Sigmoid colon (tissue), 7 donors: ENCODE results near the gene KRT82. TPM values are rescaled to one million over a fixed set of nuclear protein-coding genes. Genes with fewer than 3 reads are reported as not detected.
"Not testable (repeated sequence)": the region's sequence is repeated elsewhere in the genome, so short reads cannot be mapped to it uniquely, and the experiment has no call there.

Experiments used
- DNase-seq: peaks from one replicate; pipeline ENCODE4 v3.0.0-alpha.2; 2019
- H3K27ac ChIP-seq, 4 donors: fragments of 200-600 bp; sonication (generic); one replicate each; pipeline ENCODE4 v1.5.1; 2016 to 2019; ENCODE audit warnings: mild to moderate bottlenecking in 1 of 4
- H3K27me3 ChIP-seq, 3 donors: fragments of 200-600 bp; sonication (generic); one replicate each; pipeline ENCODE4 v1.5.1; 2019; ENCODE audit warnings: mild to moderate bottlenecking in 1 of 3
- H3K36me3 ChIP-seq, 4 donors: fragments of 200-600 bp; sonication (generic); one replicate each; pipeline ENCODE4 v1.5.1; 2016 to 2019
- H3K4me1 ChIP-seq, 4 donors: fragments of 200-600 bp; sonication (generic); one replicate each; pipeline ENCODE4 v1.5.1; 2017 to 2019
- H3K4me3 ChIP-seq, 4 donors: fragments of 200-600 bp; sonication (generic); one replicate each; pipeline ENCODE4 v1.5.1; 2017 to 2019; ENCODE audit warnings: mild to moderate bottlenecking in 2 of 4, moderate library complexity in 1 of 4
- H3K9me3 ChIP-seq, 4 donors: fragments of 200-600 bp in 3 of 4; sonication (generic) in 3 of 4; one replicate each; pipeline versions ENCODE4 v1.5.1 to v1.6.1; 2013 to 2019
- EP300 ChIP-seq, 4 donors: sonication (generic); formaldehyde crosslinking; IDR thresholded peaks; one replicate each; pipeline ENCODE4 v1.6.1; 2017; ENCODE audit warnings: antibody characterized with exemption in 4 of 4
- POLR2A ChIP-seq, 2 donors: fragments of 450-650 bp; IDR thresholded peaks; one replicate each; pipeline ENCODE4 v1.6.1; 2016; ENCODE audit warnings: antibody characterized with exemption in 2 of 2, mild to moderate bottlenecking in 2 of 2, moderate library complexity in 2 of 2
- POLR2AphosphoS5 ChIP-seq, 4 donors: sonication (generic); formaldehyde crosslinking; IDR thresholded peaks; one replicate each; pipeline ENCODE4 v1.6.1; 2017; ENCODE audit warnings: antibody characterized with exemption in 4 of 4
- WGBS, 2 donors: extraction: QIAGEN DNeasy Blood & Tissue Kit; methylation state at CpG; one replicate each; pipeline ENCODE4 v1.1.7; 2013; 5-methylcytosine and 5-hydroxymethylcytosine counted together
- intact Hi-C: fragments of 100-400 bp; cut with DNase I; formaldehyde crosslinking; loops from one replicate; pipeline ENCODE4 v1.15.1; 2023
- polyA plus RNA-seq, 3 donors: library from polyadenylated mRNA; stranded (reverse); fragments of 200-250 nt; gene quantifications; one replicate each; pipeline ENCODE4 v1.2.3, GENCODE V29; 2013
- total RNA-seq, 4 donors: library from RNA; depleted of rRNA; stranded (reverse); fragments of >200 nt; gene quantifications; one replicate each; pipeline ENCODE4 v1.1.0, GENCODE V29; 2016
- TF ChIP-seq, protein P1 (sequence below), 4 experiments: fragments of 450-650 bp in 3 of 4; fragments of 200-600 bp in 1 of 4; IDR thresholded peaks; one replicate each; pipeline ENCODE4 v1.5.1; 2016 to 2019; ENCODE audit warnings: antibody characterized with exemption in 4 of 4, mild to moderate bottlenecking in 3 of 4, moderate library complexity in 2 of 4
- donor health status: healthy with polysubstance abuse.
- donor health status: Bipolar disorder and iron deficiency.
- donor health status: healthy.

The KRT82 gene
- not detected for total RNA-seq
- under 1 TPM in 1 of 3 donors, not detected in 2; 0.03 TPM for polyA plus RNA-seq

DNA sequence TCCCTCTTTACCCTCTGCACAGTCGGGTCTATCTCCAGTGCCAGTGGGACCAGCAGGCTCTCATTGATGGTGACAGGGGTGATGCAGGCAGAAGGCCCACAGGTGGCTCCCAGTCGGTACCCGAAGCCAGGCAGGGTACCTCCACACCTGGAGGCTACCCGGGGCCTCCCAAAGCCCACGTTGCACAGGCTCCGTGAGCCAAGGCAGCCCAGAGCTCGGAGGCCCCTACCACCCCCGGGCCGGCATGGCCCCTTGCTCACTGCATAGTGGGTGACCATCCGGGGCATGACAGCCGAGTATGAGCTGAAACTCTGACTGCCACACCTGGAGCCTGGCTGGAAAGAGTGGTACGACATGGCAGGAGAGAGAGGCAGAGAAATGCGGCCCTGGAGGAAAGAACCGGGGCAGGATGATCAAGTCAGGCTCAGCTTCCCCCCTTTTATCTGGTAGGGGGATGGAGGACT is at the start of gene KRT82:
TSS of gene KRT82 (minus strand) at position 414 of the 464 bp plus-strand sequence. CDS start at position 356, 58 bp downstream.
- WGBS, 2 donors = 92 to 93% methylated on average over 14 of the region's 14 CpGs
- no peaks in the 10 kb centered on the region for H3K27me3 ChIP-seq
- H3K36me3 ChIP-seq = no peaks in the 10 kb centered on the region
- TF ChIP-seq POLR2AphosphoS5 (IDR thresholded peaks at IDR 0.05) (no peak), EP300 (IDR thresholded peaks at IDR 0.05) (no peak), POLR2A (IDR thresholded peaks at IDR 0.05) (no peak)
- TF ChIP-seq, protein P1, sequence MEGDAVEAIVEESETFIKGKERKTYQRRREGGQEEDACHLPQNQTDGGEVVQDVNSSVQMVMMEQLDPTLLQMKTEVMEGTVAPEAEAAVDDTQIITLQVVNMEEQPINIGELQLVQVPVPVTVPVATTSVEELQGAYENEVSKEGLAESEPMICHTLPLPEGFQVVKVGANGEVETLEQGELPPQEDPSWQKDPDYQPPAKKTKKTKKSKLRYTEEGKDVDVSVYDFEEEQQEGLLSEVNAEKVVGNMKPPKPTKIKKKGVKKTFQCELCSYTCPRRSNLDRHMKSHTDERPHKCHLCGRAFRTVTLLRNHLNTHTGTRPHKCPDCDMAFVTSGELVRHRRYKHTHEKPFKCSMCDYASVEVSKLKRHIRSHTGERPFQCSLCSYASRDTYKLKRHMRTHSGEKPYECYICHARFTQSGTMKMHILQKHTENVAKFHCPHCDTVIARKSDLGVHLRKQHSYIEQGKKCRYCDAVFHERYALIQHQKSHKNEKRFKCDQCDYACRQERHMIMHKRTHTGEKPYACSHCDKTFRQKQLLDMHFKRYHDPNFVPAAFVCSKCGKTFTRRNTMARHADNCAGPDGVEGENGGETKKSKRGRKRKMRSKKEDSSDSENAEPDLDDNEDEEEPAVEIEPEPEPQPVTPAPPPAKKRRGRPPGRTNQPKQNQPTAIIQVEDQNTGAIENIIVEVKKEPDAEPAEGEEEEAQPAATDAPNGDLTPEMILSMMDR (IDR thresholded peaks at IDR 0.05) = no peak
- peaks cover 0 to 3% (median 1%) of the 10 kb centered on the region in 4 donors for H3K4me1 ChIP-seq
- no peak within 1 kb of the TSS for H3K27ac ChIP-seq
- intact Hi-C loops = no loop called here
- no peak for DNase-seq
- no peak within 1 kb of the TSS for H3K4me3 ChIP-seq
- no peaks in the 10 kb centered on the region for H3K9me3 ChIP-seq

DNA sequence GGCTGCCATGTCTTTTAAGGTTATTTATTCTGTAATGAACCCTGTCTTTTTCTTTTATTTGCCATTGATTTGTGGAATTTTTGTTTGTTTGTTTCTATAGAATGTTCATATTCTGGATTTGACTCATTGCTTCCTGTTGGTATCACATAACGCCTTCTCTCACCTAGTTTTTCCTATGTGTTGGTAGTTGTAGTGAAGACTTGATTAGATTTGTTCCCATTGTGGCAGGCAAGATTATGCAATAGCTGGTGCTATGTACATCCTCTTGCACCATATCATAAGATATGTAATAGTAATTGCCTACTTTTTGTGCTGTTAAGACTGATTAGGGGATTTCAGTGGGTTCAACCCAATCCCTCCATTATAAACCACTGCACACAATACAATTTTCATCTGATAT is 49.7 kb upstream of the KRT82 start:
- Histone ChIP-seq H3K27ac (no peak overlapping the region), H3K9me3 (no peaks in the 10 kb centered on the region), H3K4me1 (no peaks in the 10 kb centered on the region), H3K4me3 (no peak overlapping the region), H3K27me3 (no peaks in the 10 kb centered on the region), H3K36me3 (no peaks in the 10 kb centered on the region)
- WGBS, 2 donors = 79 to 86% methylated on average over 1 of the region's 1 CpG
- DNase-seq = no peak
- TF ChIP-seq POLR2AphosphoS5 (IDR thresholded peaks at IDR 0.05) = no peak
- intact Hi-C loops = no loop called here

DNA sequence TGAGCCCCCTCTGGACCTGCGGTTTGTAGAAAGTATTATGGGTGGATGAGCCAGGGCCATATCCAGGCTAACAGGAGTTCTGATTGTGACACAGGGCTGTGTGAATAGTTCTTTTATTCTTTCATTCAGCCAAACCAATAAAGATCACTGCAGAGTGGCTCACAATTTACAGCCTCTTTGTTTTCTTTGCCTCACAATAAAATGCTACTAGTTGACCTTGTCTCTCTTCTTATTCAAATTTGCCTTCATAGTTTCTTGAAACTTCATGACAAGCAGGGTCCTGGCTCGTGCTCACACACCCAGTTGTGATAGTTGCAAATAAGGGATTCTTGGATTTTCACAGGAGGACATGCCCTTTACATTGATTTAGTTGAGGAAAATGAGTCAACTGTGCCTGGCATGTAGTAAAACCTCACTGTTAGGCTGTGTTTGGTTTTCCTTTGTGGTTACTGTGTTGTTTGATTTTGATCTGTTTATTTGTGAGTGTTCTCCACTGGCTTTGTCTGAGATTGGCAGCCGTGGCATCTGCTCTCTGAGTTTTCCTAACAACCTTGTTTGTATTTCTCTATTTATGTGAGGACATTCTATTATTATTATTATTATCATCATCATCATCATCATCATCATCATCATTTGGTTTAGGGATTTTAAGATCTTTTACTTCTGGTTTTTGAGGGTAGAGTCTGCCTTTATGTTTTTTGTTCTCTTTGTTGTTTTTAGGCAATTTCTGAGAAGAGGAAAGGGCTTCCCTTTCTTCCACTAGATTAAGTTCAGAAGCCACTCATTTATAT is 48.5 kb upstream of the KRT82 start:
- no peak overlapping the region for H3K27ac ChIP-seq
- no peak overlapping the region for H3K4me3 ChIP-seq
- H3K9me3 ChIP-seq = no peaks in the 10 kb centered on the region
- DNase-seq = no peak
- WGBS, 2 donors = 8 to 42% methylated on average over 3 of the region's 3 CpGs
- no peaks in the 10 kb centered on the region for H3K36me3 ChIP-seq
- H3K27me3 ChIP-seq = no peaks in the 10 kb centered on the region
- TF ChIP-seq, protein P1 (IDR thresholded peaks at IDR 0.05) = no peak
- no peak for TF ChIP-seq EP300 (IDR thresholded peaks at IDR 0.05)
- no peak for TF ChIP-seq POLR2AphosphoS5 (IDR thresholded peaks at IDR 0.05)
- TF ChIP-seq POLR2A (IDR thresholded peaks at IDR 0.05) = no peak
- H3K4me1 ChIP-seq = no peaks in the 10 kb centered on the region
- intact Hi-C loops = no loop called here

DNA sequence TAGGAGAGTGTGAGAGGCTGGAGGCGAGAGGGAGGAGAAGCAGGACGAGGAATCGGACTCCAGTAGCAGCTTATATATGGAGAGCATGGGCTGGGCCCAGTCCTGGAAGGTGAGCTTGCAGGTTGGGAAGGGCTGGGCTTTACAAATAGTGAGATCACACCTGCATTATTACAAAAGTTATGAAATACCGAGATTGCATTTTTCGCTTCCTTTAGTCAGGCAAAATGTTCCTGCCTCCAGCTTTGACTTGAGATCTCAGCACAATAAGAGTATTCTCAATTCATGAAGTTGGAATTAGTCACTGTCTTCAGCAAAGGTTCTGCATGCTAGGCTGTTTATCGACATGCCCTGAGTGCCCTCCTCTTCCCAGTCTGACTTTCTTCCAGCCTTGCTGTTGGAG is 46.0 kb upstream of the KRT82 start, which contains the start of gene KRT6B:
TSS of gene KRT6B (minus strand) at position 46 of the 400 bp plus-strand sequence. CDS start 68 bp downstream, outside the sequence.
- Histone ChIP-seq H3K9me3 (no peaks in the 10 kb centered on the region), H3K27ac (no peak within 1 kb of the TSS), H3K27me3 (no peaks in the 10 kb centered on the region), H3K36me3 (no peaks in the 10 kb centered on the region), H3K4me3 (no peak within 1 kb of the TSS), H3K4me1 (no peaks in the 10 kb centered on the region)
- 64 to 85% methylated on average over 6 of the region's 6 CpGs for WGBS, 2 donors
- TF ChIP-seq, protein P1 (IDR thresholded peaks at IDR 0.05) = no peak
- TF ChIP-seq POLR2AphosphoS5 (IDR thresholded peaks at IDR 0.05) = no peak
- TF ChIP-seq EP300 (IDR thresholded peaks at IDR 0.05) = no peak
- DNase-seq = no peak
- intact Hi-C loops = no loop called here

DNA sequence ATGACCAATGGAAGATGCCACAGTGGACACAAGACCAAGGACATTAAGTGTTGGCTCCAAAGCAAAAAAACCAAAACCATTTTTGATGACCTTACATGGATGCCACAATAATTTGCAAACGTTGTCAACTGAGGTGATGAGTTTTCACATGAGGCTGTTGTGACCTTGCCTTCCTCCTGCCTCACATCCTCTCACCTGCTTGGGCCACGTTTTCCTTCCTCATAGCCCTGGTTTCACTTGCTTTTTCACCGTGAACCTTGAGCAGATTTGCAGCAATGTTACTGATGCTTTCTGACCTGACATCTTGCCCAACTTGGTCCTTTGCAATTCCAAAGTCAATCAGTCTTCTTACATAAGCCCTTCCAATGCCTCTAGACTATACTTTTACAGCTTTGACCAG is 42.1 kb upstream of the KRT82 start:
- no peak overlapping the region for H3K4me3 ChIP-seq
- H3K4me1 ChIP-seq = no peaks in the 10 kb centered on the region
- H3K36me3 ChIP-seq = no peaks in the 10 kb centered on the region
- no peak overlapping the region for H3K27ac ChIP-seq
- no peak for DNase-seq
- 32 to 39% methylated on average over 3 of the region's 3 CpGs for WGBS, 2 donors
- H3K27me3 ChIP-seq = no peaks in the 10 kb centered on the region
- no peaks in the 10 kb centered on the region for H3K9me3 ChIP-seq
- no peak for TF ChIP-seq POLR2A (IDR thresholded peaks at IDR 0.05)
- no peak for TF ChIP-seq POLR2AphosphoS5 (IDR thresholded peaks at IDR 0.05)
- TF ChIP-seq, protein P1 (IDR thresholded peaks at IDR 0.05) = no peak
- no peak for TF ChIP-seq EP300 (IDR thresholded peaks at IDR 0.05)
- intact Hi-C loops = no loop called here

DNA sequence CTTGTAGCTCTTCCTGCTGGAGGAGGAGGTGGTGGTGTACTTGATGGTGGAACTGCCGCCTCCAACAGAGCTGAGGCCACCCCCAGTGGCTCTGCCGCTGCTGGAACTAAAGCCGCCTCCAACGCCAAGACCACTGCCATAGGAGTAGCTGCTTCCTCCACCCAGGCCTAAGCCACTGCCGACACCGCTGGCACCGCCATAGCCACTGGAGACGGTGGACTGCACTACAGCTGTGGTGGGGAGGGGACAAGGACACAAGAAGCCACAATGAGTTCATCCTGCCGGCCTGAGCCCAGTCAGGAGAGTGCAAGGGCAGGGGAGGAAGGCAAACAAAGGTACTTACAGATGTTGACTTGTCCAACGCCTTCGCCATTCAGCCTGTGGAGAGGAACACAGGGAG is 41.1 kb upstream of the KRT82 start:
- WGBS, 2 donors = 94 to 96% methylated on average over 11 of the region's 11 CpGs
- DNase-seq, H3K27ac ChIP-seq, intact Hi-C loops, H3K4me1 ChIP-seq, H3K36me3 ChIP-seq, H3K9me3 ChIP-seq, H3K4me3 ChIP-seq, H3K27me3 ChIP-seq: not testable (repeated sequence)
